IMR-90 (cell line): ENCODE results near the gene ASB1. TPM values are rescaled to one million over a fixed set of nuclear protein-coding genes. Genes with fewer than 3 reads are reported as not detected.

Experiments
- ATAC-seq: fragments of 200-7000 bp; cut with Tn5 transposase; 2 replicates; pipeline ENCODE4 v1.9.1; 2020; ENCODE audit warnings: low read depth, mild to moderate bottlenecking, moderate library complexity
- BruUV-seq: library from RNA; stranded (reverse); fragments of 400-500 nt; replicated peaks from 2 replicates; lab custom pipeline; 2021; lab: Mats Ljungman, UMichigan
- CTCF ChIA-PET: fragments of 300-600 bp; formaldehyde crosslinking; extraction: SDS; loops from one replicate; lab custom pipeline; 2021; ENCODE audit warnings: antibody characterized with exemption; lab: Yijun Ruan, JAX
- POLR2A ChIA-PET: fragments of 300-600 bp; sonication (Branson Sonifier 250); formaldehyde crosslinking; loops from one replicate; lab custom pipeline; 2022; ENCODE audit warnings: antibody characterized with exemption; ENCODE audit not compliant: unreplicated experiment; lab: Charles Lee
- DNase-seq: peaks from one replicate; pipeline ENCODE4 v3.0.0; 2013
- H2AFZ ChIP-seq: replicated peaks from 2 replicates; pipeline ENCODE3; 2013; ENCODE audit warnings: low read length, mild to moderate bottlenecking; ENCODE audit not compliant: poor library complexity
- H2AK5ac ChIP-seq: 2 replicates; pipeline ENCODE4 v1.6.1; 2013; ENCODE audit warnings: low read depth, low read length, inconsistent platforms
- H2AK9ac ChIP-seq: replicated peaks from 2 replicates; pipeline ENCODE3; 2013; ENCODE audit warnings: mild to moderate bottlenecking, low read depth, low read length, moderate library complexity; ENCODE audit not compliant: poor library complexity
- H2BK120ac ChIP-seq: 2 replicates; pipeline ENCODE4 v1.6.1; 2013; ENCODE audit warnings: low read depth, low read length, inconsistent platforms
- H2BK15ac ChIP-seq: 3 replicates; pipeline ENCODE4 v1.6.1; 2013; ENCODE audit warnings: low read depth, low read length, inconsistent platforms
- H2BK20ac ChIP-seq: 2 replicates; pipeline ENCODE4 v1.6.1; 2013; ENCODE audit warnings: low read depth, mild to moderate bottlenecking, inconsistent platforms, low read length, moderate library complexity
- H2BK5ac ChIP-seq: 2 replicates; pipeline ENCODE4 v1.6.1; 2013; ENCODE audit warnings: mild to moderate bottlenecking, low read depth, low read length, inconsistent platforms; ENCODE audit not compliant: poor library complexity, severe bottlenecking
- H3K14ac ChIP-seq: replicated peaks from 2 replicates; pipeline ENCODE4 v1.6.1; 2013; ENCODE audit warnings: low read depth, low read length, inconsistent platforms
- H3K18ac ChIP-seq: 2 replicates; pipeline ENCODE4 v1.6.1; 2013; ENCODE audit warnings: low read depth, low read length, control low read depth
- H3K23ac ChIP-seq: 2 replicates; pipeline ENCODE4 v1.6.1; 2013; ENCODE audit warnings: low read depth, low read length, inconsistent platforms
- H3K27ac ChIP-seq: 2 replicates; pipeline ENCODE4 v1.5.1; 2013; ENCODE audit warnings: mild to moderate bottlenecking, control low read depth, low read length; ENCODE audit not compliant: insufficient read depth
- H3K27me3 ChIP-seq: 2 replicates; pipeline ENCODE4 v1.6.1; 2013; ENCODE audit warnings: low read length; ENCODE audit not compliant: control insufficient read depth, insufficient read depth
- H3K36me3 ChIP-seq: 2 replicates; pipeline ENCODE4 v1.6.1; 2013; ENCODE audit warnings: low read length, mixed read lengths; ENCODE audit not compliant: control insufficient read depth, insufficient read depth
- H3K4ac ChIP-seq: 2 replicates; pipeline ENCODE4 v1.6.1; 2013; ENCODE audit warnings: low read depth, low read length, inconsistent platforms
- H3K4me1 ChIP-seq: 2 replicates; pipeline ENCODE4 v1.6.1; 2013; ENCODE audit warnings: low read length, mixed read lengths; ENCODE audit not compliant: control insufficient read depth, insufficient read depth
- H3K4me2 ChIP-seq: 2 replicates; pipeline ENCODE4 v1.6.1; 2013; ENCODE audit warnings: low read depth, mild to moderate bottlenecking, control low read depth, low read length, moderate library complexity
- H3K4me3 ChIP-seq: 2 replicates; pipeline ENCODE4 v1.5.1; 2013; ENCODE audit warnings: low read depth, mild to moderate bottlenecking, control low read depth, low read length, moderate library complexity; ENCODE audit not compliant: insufficient read depth
- H3K56ac ChIP-seq: 2 replicates; pipeline ENCODE4 v1.6.1; 2013; ENCODE audit warnings: low read length, inconsistent platforms; ENCODE audit not compliant: insufficient read depth; ENCODE audit errors: extremely low read depth
- H3K79me1 ChIP-seq, 2 experiments: 2 replicates each; pipeline ENCODE4 v1.6.1; 2013; ENCODE audit warnings: low read length in 2 of 2, inconsistent platforms in 1 of 2, low read depth in 1 of 2
- H3K9ac ChIP-seq: 2 replicates; pipeline ENCODE4 v1.6.1; 2013; ENCODE audit warnings: low read depth, low read length, control low read depth
- H3K9me1 ChIP-seq: 2 replicates; pipeline ENCODE4 v1.6.1; 2013; ENCODE audit warnings: low read length, inconsistent platforms; ENCODE audit not compliant: insufficient read depth
- H3K9me3 ChIP-seq: 2 replicates; pipeline ENCODE4 v1.6.1; 2013; ENCODE audit warnings: low read length; ENCODE audit not compliant: control insufficient read depth, insufficient read depth
- H4K20me1 ChIP-seq: 2 replicates; pipeline ENCODE4 v1.6.1; 2013; ENCODE audit warnings: low read length, inconsistent platforms; ENCODE audit not compliant: insufficient read depth
- H4K5ac ChIP-seq: 2 replicates; pipeline ENCODE4 v1.6.1; 2013; ENCODE audit warnings: mild to moderate bottlenecking, low read depth, low read length, control low read depth
- H4K8ac ChIP-seq, 2 experiments: 2 replicates each; pipeline ENCODE4 v1.6.1; 2013; ENCODE audit warnings: low read depth in 2 of 2, low read length in 2 of 2, control low read depth in 1 of 2, inconsistent platforms in 1 of 2
- H4K91ac ChIP-seq: 2 replicates; pipeline ENCODE4 v1.6.1; 2013; ENCODE audit warnings: low read depth, low read length, inconsistent platforms; ENCODE audit not compliant: insufficient read depth
- BHLHE40 ChIP-seq: fragments of 150-350 bp; IDR thresholded peaks from 2 replicates; pipeline ENCODE4 v1.6.1; 2016; ENCODE audit warnings: mild to moderate bottlenecking, low read depth, low read length
- CEBPB ChIP-seq: IDR thresholded peaks from 2 replicates; pipeline ENCODE4 v1.6.1; 2012; ENCODE audit warnings: low read depth, low read length, improper control_type of control experiment
- CHD1 ChIP-seq: IDR thresholded peaks from 2 replicates; pipeline ENCODE4 v1.6.1; 2012; ENCODE audit warnings: low read depth, low read length, improper control_type of control experiment
- CTCF ChIP-seq: conservative IDR thresholded peaks from 2 replicates; pipeline ENCODE4 v1.5.1; 2012; ENCODE audit warnings: mild to moderate bottlenecking, low read depth, low read length, improper control_type of control experiment
- ELK1 ChIP-seq: fragments of 150-350 bp; IDR thresholded peaks from 2 replicates; pipeline ENCODE4 v1.6.1; 2016; ENCODE audit warnings: low read depth, mild to moderate bottlenecking, low read length, moderate library complexity, borderline replicate concordance
- FOS ChIP-seq: fragments of 150-350 bp; IDR thresholded peaks from 2 replicates; pipeline ENCODE4 v1.6.1; 2016; ENCODE audit warnings: low read depth, low read length
- MAFK ChIP-seq: IDR thresholded peaks from 2 replicates; pipeline ENCODE4 v1.6.1; 2012; ENCODE audit warnings: low read depth, low read length, improper control_type of control experiment
- MAZ ChIP-seq: IDR thresholded peaks from 2 replicates; pipeline ENCODE4 v1.6.1; 2012; ENCODE audit warnings: low read depth, mild to moderate bottlenecking, low read length, improper control_type of control experiment, moderate library complexity, borderline replicate concordance
- MXI1 ChIP-seq: IDR thresholded peaks from 2 replicates; pipeline ENCODE4 v1.6.1; 2012; ENCODE audit warnings: low read depth, mild to moderate bottlenecking, low read length, moderate library complexity, borderline replicate concordance
- NFE2L2 ChIP-seq: fragments of 150-350 bp; IDR thresholded peaks from 2 replicates; pipeline ENCODE4 v1.6.1; 2016; ENCODE audit warnings: low read depth, mild to moderate bottlenecking, low read length
- POLR2A ChIP-seq: IDR thresholded peaks from 2 replicates; pipeline ENCODE4 v1.6.1; 2012; ENCODE audit warnings: mild to moderate bottlenecking, low read depth, low read length
- RAD21 ChIP-seq: IDR thresholded peaks from 2 replicates; pipeline ENCODE4 v1.6.1; 2012; ENCODE audit warnings: low read length, improper control_type of control experiment
- RCOR1 ChIP-seq: IDR thresholded peaks from 2 replicates; pipeline ENCODE4 v1.6.1; 2012; ENCODE audit warnings: mild to moderate bottlenecking, low read length, improper control_type of control experiment; ENCODE audit not compliant: insufficient replicate concordance
- RFX5 ChIP-seq: IDR thresholded peaks from 2 replicates; pipeline ENCODE4 v1.8.0; 2012; ENCODE audit warnings: low read depth, mild to moderate bottlenecking, low read length, moderate library complexity
- SMC3 ChIP-seq: fragments of 150-350 bp; IDR thresholded peaks from 2 replicates; pipeline ENCODE4 v1.6.1; 2016; ENCODE audit warnings: low read depth, mild to moderate bottlenecking, antibody characterized with exemption, low read length, moderate library complexity
- WGBS, 2 experiments: methylation state at CpG; one replicate each; pipeline versions ENCODE4 v1.1.5 to v1.1.7; 2013; ENCODE audit warnings: missing lambda C conversion rate in 2 of 2; ENCODE audit not compliant: insufficient read length in 1 of 2; ENCODE audit errors: extremely low coverage in 2 of 2; 5-methylcytosine and 5-hydroxymethylcytosine counted together
- dilution Hi-C: fragments of 300-500 bp; cut with HindIII; formaldehyde crosslinking; loops from one replicate; pipeline ENCODE4 v1.14.3; 2018; ENCODE audit warnings: low sequenced_read_pairs; ENCODE audit not compliant: unreplicated experiment
- in situ Hi-C: fragments of 300-500 bp; cut with MboI; formaldehyde crosslinking; loops from 3 replicates; pipeline ENCODE4 v1.14.3; 2019; ENCODE audit warnings: low sequenced_read_pairs, inconsistent platforms, mixed read lengths
- intact Hi-C: fragments of 100-400 bp; cut with micrococcal nuclease; formaldehyde crosslinking; loops from 2 replicates; pipeline ENCODE4 v1.10.0; 2022
- polyA plus RNA-seq, 3 experiments: library from polyadenylated mRNA; depleted of rRNA; stranded (reverse); fragments of >200 nt; gene quantifications; 2 replicates each; pipeline ENCODE4 v1.2.3, GENCODE V29; 2012; ENCODE audit warnings: low replicate concordance in 1 of 3
- total RNA-seq: library from RNA; depleted of rRNA; stranded (reverse); fragments of >200 nt; gene quantifications from 2 replicates; pipeline ENCODE4 v1.2.3, GENCODE V29; 2012
- TF ChIP-seq, protein P1 (sequence below): fragments of 150-350 bp; IDR thresholded peaks from 2 replicates; pipeline ENCODE4 v1.6.1; 2017; ENCODE audit warnings: mild to moderate bottlenecking, antibody characterized with exemption, low read length, low read depth

ASB1 gene
- total and polyA plus RNA-seq, 2 of the 4 experiments (the other 2 are of a cell fraction): 23.5 to 37.3 TPM

DNA sequence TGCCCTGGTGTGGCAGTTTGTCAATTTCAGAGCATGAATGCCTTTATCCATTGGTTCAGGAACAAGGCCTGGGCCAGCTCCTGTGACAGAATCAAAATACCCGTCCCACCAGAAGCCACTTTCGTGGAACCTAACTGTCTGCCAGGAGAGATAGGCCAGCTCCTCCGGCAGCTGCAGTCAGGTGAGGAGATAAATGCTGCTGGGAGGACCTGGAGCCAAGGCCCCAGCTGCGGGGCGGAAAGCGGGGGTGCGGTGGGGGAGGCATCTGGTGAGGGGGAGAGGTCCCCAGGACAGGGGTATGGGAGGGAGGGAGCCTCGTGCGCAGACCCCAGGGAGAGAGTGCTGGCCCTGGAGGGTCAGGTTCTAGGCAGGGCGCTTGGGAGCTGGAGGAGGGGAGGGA, 4.4 kb upstream of the ASB1 start:
- no peak overlapping the region for H4K8ac ChIP-seq
- H4K20me1 ChIP-seq: no peaks in the 10 kb centered on the region
- H3K56ac ChIP-seq: no peak overlapping the region
- H3K79me1 ChIP-seq: peaks cover 2 to 14% of the 10 kb centered on the region in 2 experiments; a peak in 3 of 4 replicates
- dilution Hi-C loops (no loop called here), intact Hi-C loops (no loop called here), in situ Hi-C loops (no loop called here)
- H2BK120ac ChIP-seq: no peak overlapping the region
- H3K4me2 ChIP-seq: no peak overlapping the region
- H3K14ac ChIP-seq: no peak overlapping the region
- H3K4me3 ChIP-seq: no peak overlapping the region
- no peak overlapping the region for H3K27ac ChIP-seq
- H2AK9ac ChIP-seq: no peak overlapping the region
- H2AK5ac ChIP-seq: no peak overlapping the region
- ATAC-seq (no peak), DNase-seq (no peak)
- peaks cover 14% of the 10 kb centered on the region for H3K9me1 ChIP-seq
- no peaks in the 10 kb centered on the region for H3K9me3 ChIP-seq
- no peak overlapping the region for H4K5ac ChIP-seq
- no peak overlapping the region for H2BK15ac ChIP-seq
- H3K18ac ChIP-seq: no peak overlapping the region
- no peak overlapping the region for H3K4ac ChIP-seq
- H3K9ac ChIP-seq: no peak overlapping the region
- H2BK20ac ChIP-seq: no peak overlapping the region
- BruUV-seq: no TSS peak
- ChIA-PET POLR2A (no interaction called here), CTCF (interaction anchor here (0.8 kb wide), 1 partner anchor 51 kb away, joined by 3 read pairs; no protein-coding TSS in a partner anchor)
- no peaks in the 10 kb centered on the region for H3K36me3 ChIP-seq
- H3K27me3 ChIP-seq: no peaks in the 10 kb centered on the region
- H4K91ac ChIP-seq: no peak overlapping the region
- H2BK5ac ChIP-seq: no peak overlapping the region
- peaks cover 20% of the 10 kb centered on the region for H3K4me1 ChIP-seq
- no peak overlapping the region for H3K23ac ChIP-seq
- 80% methylated on average over 1 of the region's 10 CpGs; no CpG with 5 or more reads in 1 of the 2 experiments for WGBS, 2 experiments
- no peak overlapping the region for H2AFZ ChIP-seq
- no peak for TF ChIP-seq FOS
- TF ChIP-seq CEBPB: no peak
- no peak for TF ChIP-seq ELK1
- no peak for TF ChIP-seq MXI1
- no peak for TF ChIP-seq BHLHE40
- no peak for TF ChIP-seq MAFK
- no peak for TF ChIP-seq SMC3
- no peak for TF ChIP-seq RAD21
- TF ChIP-seq NFE2L2: no peak
- TF ChIP-seq CTCF: no peak
- TF ChIP-seq RFX5: no peak
- no peak for TF ChIP-seq RCOR1
- TF ChIP-seq CHD1: no peak
- TF ChIP-seq, protein P1, sequence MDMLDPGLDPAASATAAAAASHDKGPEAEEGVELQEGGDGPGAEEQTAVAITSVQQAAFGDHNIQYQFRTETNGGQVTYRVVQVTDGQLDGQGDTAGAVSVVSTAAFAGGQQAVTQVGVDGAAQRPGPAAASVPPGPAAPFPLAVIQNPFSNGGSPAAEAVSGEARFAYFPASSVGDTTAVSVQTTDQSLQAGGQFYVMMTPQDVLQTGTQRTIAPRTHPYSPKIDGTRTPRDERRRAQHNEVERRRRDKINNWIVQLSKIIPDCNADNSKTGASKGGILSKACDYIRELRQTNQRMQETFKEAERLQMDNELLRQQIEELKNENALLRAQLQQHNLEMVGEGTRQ: no peak
- no peak for TF ChIP-seq MAZ
- TF ChIP-seq POLR2A: no peak
